Measurements from ENCODE around the gene HTATSF1.

The HTATSF1 gene

GRCh38 chrX:136480383-136480782 lies 17.0 kb upstream of the HTATSF1 start:
- no peak overlapping the region for H3K27ac Mint-ChIP-seq

GRCh38 chrX:136487647-136488046 lies 9.7 kb upstream of the HTATSF1 start, which contains the start of gene BRS3:
BRS3 (plus strand) TSS chrX:136487947; CDS start chrX:136488115, 168 bp downstream.
- no peak within 1 kb of the TSS for H3K27ac Mint-ChIP-seq
- no peak within 1 kb of the TSS for H3K4me3 Mint-ChIP-seq
- H3K27me3 Mint-ChIP-seq, result peaks cover 0 to 33% of the 10 kb centered on the region in 2 donors
- no peak for ATAC-seq (replicated peaks)
- H3K4me1 Mint-ChIP-seq, result no peaks in the 10 kb centered on the region
- no peak for DNase-seq
- H3K36me3 Mint-ChIP-seq, result no peaks in the 10 kb centered on the region
- no peaks in the 10 kb centered on the region for H3K9me3 Mint-ChIP-seq

More at GRCh38 chrX:136480383-136480782, 17.0 kb upstream of the HTATSF1 start:
- DNase-seq (no peak), ATAC-seq (replicated peaks) (no peak)
- Mint-ChIP-seq H3K36me3 (no peaks in the 10 kb centered on the region), H3K27me3 (no peaks in the 10 kb centered on the region), H3K9me3 (no peaks in the 10 kb centered on the region), H3K4me1 (no peaks in the 10 kb centered on the region), H3K4me3 (no peak overlapping the region)

GRCh38 chrX:136488706-136489105 lies 8.7 kb upstream of the HTATSF1 start:
- no peak overlapping the region for H3K4me3 Mint-ChIP-seq
- ATAC-seq (replicated peaks) (no peak), DNase-seq (no peak)
- H3K27me3 Mint-ChIP-seq, result peaks cover 0 to 33% of the 10 kb centered on the region in 2 donors
- no peaks in the 10 kb centered on the region for H3K4me1 Mint-ChIP-seq
- no peak overlapping the region for H3K27ac Mint-ChIP-seq
- H3K36me3 Mint-ChIP-seq, result no peaks in the 10 kb centered on the region
- no peaks in the 10 kb centered on the region for H3K9me3 Mint-ChIP-seq

- Mint-ChIP-seq H3K9me3 (no peaks in the 10 kb centered on the region), H3K4me3 (no peak overlapping the region), H3K36me3 (no peaks in the 10 kb centered on the region), H3K4me1 (no peaks in the 10 kb centered on the region), H3K27me3 (peaks cover 0 to 24% of the 10 kb centered on the region in 2 donors), H3K27ac (no peak overlapping the region)
- DNase-seq (no peak), ATAC-seq (replicated peaks) (no peak)
Measured at GRCh38 chrX:136491832-136492231, 5.6 kb upstream of the HTATSF1 start.

- H3K4me1 Mint-ChIP-seq, result no peaks in the 10 kb centered on the region
- no peak overlapping the region for H3K4me3 Mint-ChIP-seq
- no peak for ATAC-seq (replicated peaks)
- H3K36me3 Mint-ChIP-seq, result no peaks in the 10 kb centered on the region
- peaks cover 0 to 20% of the 10 kb centered on the region in 2 donors for H3K27me3 Mint-ChIP-seq
- no peak overlapping the region for H3K27ac Mint-ChIP-seq
- no peaks in the 10 kb centered on the region for H3K9me3 Mint-ChIP-seq
- no peak for DNase-seq
Measured at GRCh38 chrX:136493011-136493410, 4.4 kb upstream of the HTATSF1 start.

- no peaks in the 10 kb centered on the region for H3K36me3 Mint-ChIP-seq
- no peaks in the 10 kb centered on the region for H3K9me3 Mint-ChIP-seq
- no peak overlapping the region for H3K4me3 Mint-ChIP-seq
- ATAC-seq (replicated peaks) (no peak), DNase-seq (no peak)
- H3K27ac Mint-ChIP-seq, result peak overlapping the region; percentile 0
- H3K27me3 Mint-ChIP-seq, result peaks cover 0 to 15% of the 10 kb centered on the region in 2 donors
- no peaks in the 10 kb centered on the region for H3K4me1 Mint-ChIP-seq
Measured at GRCh38 chrX:136495043-136495442, 2.3 kb upstream of the HTATSF1 start.

GRCh38 chrX:136496186-136496763 lies 1.1 kb upstream of the HTATSF1 start:
- ATAC-seq (replicated peaks), result no peak
- peak overlapping the region; percentile 79 to 81 for H3K4me3 Mint-ChIP-seq
- H3K9me3 Mint-ChIP-seq, result no peaks in the 10 kb centered on the region
- no peak for DNase-seq
- H3K36me3 Mint-ChIP-seq, result no peaks in the 10 kb centered on the region
- peak overlapping the region; percentile 92 for H3K27ac Mint-ChIP-seq
- no peaks in the 10 kb centered on the region for H3K4me1 Mint-ChIP-seq
- peaks cover 0 to 7% of the 10 kb centered on the region in 2 donors for H3K27me3 Mint-ChIP-seq

GRCh38 chrX:136496764-136497555 lies 432 bp upstream of the HTATSF1 start:
- Mint-ChIP-seq H3K27ac (peak overlapping the region; percentile 93), H3K27me3 (peaks cover 0 to 5% of the 10 kb centered on the region in 2 donors), H3K4me3 (peak overlapping the region; percentile 83 to 88), H3K9me3 (no peaks in the 10 kb centered on the region), H3K36me3 (no peaks in the 10 kb centered on the region), H3K4me1 (no peaks in the 10 kb centered on the region)
- ATAC-seq (replicated peaks) (peak; percentile 83 to 86), DNase-seq (peak; percentile 80)

- ATAC-seq (replicated peaks) (no peak), DNase-seq (no peak)
- Mint-ChIP-seq H3K27me3 (no peaks in the 10 kb centered on the region), H3K27ac (no peak overlapping the region), H3K4me1 (no peaks in the 10 kb centered on the region), H3K36me3 (no peaks in the 10 kb centered on the region), H3K4me3 (no peak overlapping the region), H3K9me3 (no peaks in the 10 kb centered on the region)
Measured at GRCh38 chrX:136519069-136519468, 21.7 kb downstream of the HTATSF1 start.

GRCh38 chrX:136523770-136524169 lies 26.4 kb downstream of the HTATSF1 start:
- ATAC-seq (replicated peaks) (no peak), DNase-seq (no peak)
- Mint-ChIP-seq H3K9me3 (no peaks in the 10 kb centered on the region), H3K4me1 (no peaks in the 10 kb centered on the region), H3K27me3 (peaks cover 0 to 10% of the 10 kb centered on the region in 2 donors), H3K4me3 (no peak overlapping the region), H3K36me3 (no peaks in the 10 kb centered on the region), H3K27ac (no peak overlapping the region)

- Mint-ChIP-seq H3K27ac (no peak overlapping the region), H3K36me3 (no peaks in the 10 kb centered on the region), H3K4me1 (no peaks in the 10 kb centered on the region), H3K4me3 (no peak overlapping the region), H3K27me3 (peaks cover 5 to 13% of the 10 kb centered on the region in 2 donors), H3K9me3 (no peaks in the 10 kb centered on the region)
- ATAC-seq (replicated peaks) (no peak), DNase-seq (no peak)
Measured at GRCh38 chrX:136525738-136526606, 28.6 kb downstream of the HTATSF1 start.

- DNase-seq (no peak), ATAC-seq (replicated peaks) (no peak)
- no peaks in the 10 kb centered on the region for H3K4me1 Mint-ChIP-seq
- H3K27me3 Mint-ChIP-seq, result peaks cover 5 to 13% of the 10 kb centered on the region in 2 donors
- no peak overlapping the region for H3K4me3 Mint-ChIP-seq
- no peaks in the 10 kb centered on the region for H3K36me3 Mint-ChIP-seq
- H3K27ac Mint-ChIP-seq, result no peak overlapping the region
- H3K9me3 Mint-ChIP-seq, result no peaks in the 10 kb centered on the region
Measured at GRCh38 chrX:136528645-136529315, 31.4 kb downstream of the HTATSF1 start.

GRCh38 chrX:136529795-136530194 lies 32.4 kb downstream of the HTATSF1 start:
- no peaks in the 10 kb centered on the region for H3K9me3 Mint-ChIP-seq
- H3K36me3 Mint-ChIP-seq, result no peaks in the 10 kb centered on the region
- no peak overlapping the region for H3K4me3 Mint-ChIP-seq
- H3K27me3 Mint-ChIP-seq, result peaks cover 5 to 13% of the 10 kb centered on the region in 2 donors
- H3K27ac Mint-ChIP-seq, result no peak overlapping the region
- no peaks in the 10 kb centered on the region for H3K4me1 Mint-ChIP-seq
- ATAC-seq (replicated peaks), result no peak
- DNase-seq, result no peak

- Mint-ChIP-seq H3K36me3 (no peaks in the 10 kb centered on the region), H3K9me3 (no peaks in the 10 kb centered on the region), H3K4me1 (no peaks in the 10 kb centered on the region), H3K4me3 (no peak within 1 kb of the TSS), H3K27me3 (peaks cover 5 to 17% of the 10 kb centered on the region in 2 donors), H3K27ac (no peak within 1 kb of the TSS)
- DNase-seq, result no peak
- ATAC-seq (replicated peaks), result no peak
Measured at GRCh38 chrX:136531951-136532350, 34.6 kb downstream of the HTATSF1 start, which contains the start of gene VGLL1. VGLL1 (plus strand) TSS chrX:136532215; CDS start chrX:136536021, 3,806 bp downstream.

All from stimulated activated naive B cell treated with anti-CD40 and anti-IgM and Interleukin-4, amounts not matched to agents 10 μg/mL and 1 μg/mL and 100 μg/mL, for 72 hours (primary cell).